GM19452 (cell line): ENCODE data around the gene SEC24C.
"Not testable (repeated sequence)": the region's sequence is repeated elsewhere in the genome, so short reads cannot be mapped to it uniquely, and the experiment has no call there.

Source experiments
- ATAC-seq: cut with Tn5 transposase; IDR thresholded peaks from one replicate; pipeline ENCODE4 v1.9.1; 2021; ENCODE audit not compliant: unreplicated experiment

The SEC24C gene

GRCh38 chr10:73743905-73744663, at the start of gene SEC24C:
TSS of gene SEC24C (plus strand) at chr10:73744372. CDS start at chr10:73746833, 2,461 bp downstream.
- ATAC-seq = peak; percentile 91

- not testable (repeated sequence) for ATAC-seq
Observed at GRCh38 chr10:73695302-73695701, 48.9 kb upstream of the SEC24C start.

- ATAC-seq = not testable (repeated sequence)
Observed at GRCh38 chr10:73697675-73698159, 46.5 kb upstream of the SEC24C start, which contains the start of gene AGAP5. TSS of gene AGAP5 (minus strand) at chr10:73698109. CDS start at chr10:73697755, 354 bp downstream.

- not testable (repeated sequence) for ATAC-seq
Observed at GRCh38 chr10:73698819-73699218, 45.4 kb upstream of the SEC24C start.

- not testable (repeated sequence) for ATAC-seq
Observed at GRCh38 chr10:73703924-73704323, 40.2 kb upstream of the SEC24C start.

GRCh38 chr10:73705506-73706072, 38.6 kb upstream of the SEC24C start:
- ATAC-seq = not testable (repeated sequence)

GRCh38 chr10:73706488-73706887, 37.7 kb upstream of the SEC24C start:
- ATAC-seq = not testable (repeated sequence)

GRCh38 chr10:73707628-73708027, 36.5 kb upstream of the SEC24C start:
- not testable (repeated sequence) for ATAC-seq

GRCh38 chr10:73708122-73708521, 36.0 kb upstream of the SEC24C start:
- ATAC-seq = not testable (repeated sequence)

- not testable (repeated sequence) for ATAC-seq
Observed at GRCh38 chr10:73711683-73712082, 32.5 kb upstream of the SEC24C start.

- not testable (repeated sequence) for ATAC-seq
Observed at GRCh38 chr10:73713912-73714311, 30.3 kb upstream of the SEC24C start.

- ATAC-seq = not testable (repeated sequence)
Observed at GRCh38 chr10:73714483-73714882, 29.7 kb upstream of the SEC24C start.

- not testable (repeated sequence) for ATAC-seq
Observed at GRCh38 chr10:73715179-73716156, 28.7 kb upstream of the SEC24C start.

GRCh38 chr10:73716251-73716650, 27.9 kb upstream of the SEC24C start:
- no peak for ATAC-seq

GRCh38 chr10:73717556-73717955, 26.6 kb upstream of the SEC24C start:
- no peak for ATAC-seq

- ATAC-seq = not testable (repeated sequence)
Observed at GRCh38 chr10:73720561-73720960, 23.6 kb upstream of the SEC24C start.

- no peak for ATAC-seq
Observed at GRCh38 chr10:73723516-73723915, 20.7 kb upstream of the SEC24C start.

GRCh38 chr10:73729781-73730152, 14.4 kb upstream of the SEC24C start:
- not testable (repeated sequence) for ATAC-seq

GRCh38 chr10:73730153-73730906, 13.8 kb upstream of the SEC24C start:
- peak; percentile 83 for ATAC-seq
